Retinal pigment epithelial cell (primary cell): Measurements from ENCODE around the gene NLRP1.

ENCODE experiments used
- DNase-seq: peaks from one replicate; pipeline ENCODE4 v3.0.0-alpha.2; 2010; ENCODE audit warnings: low read depth
- H3K4me3 ChIP-seq: 2 replicates; pipeline ENCODE4 v1.5.1; 2011; ENCODE audit warnings: mild to moderate bottlenecking, low read length, control low read depth, moderate library complexity
- TF ChIP-seq, protein P1 (sequence below): conservative IDR thresholded peaks from 2 replicates; pipeline ENCODE4 v1.5.1; 2011; ENCODE audit warnings: low read depth, low read length, control low read depth, inconsistent platforms

NLRP1 gene

DNA sequence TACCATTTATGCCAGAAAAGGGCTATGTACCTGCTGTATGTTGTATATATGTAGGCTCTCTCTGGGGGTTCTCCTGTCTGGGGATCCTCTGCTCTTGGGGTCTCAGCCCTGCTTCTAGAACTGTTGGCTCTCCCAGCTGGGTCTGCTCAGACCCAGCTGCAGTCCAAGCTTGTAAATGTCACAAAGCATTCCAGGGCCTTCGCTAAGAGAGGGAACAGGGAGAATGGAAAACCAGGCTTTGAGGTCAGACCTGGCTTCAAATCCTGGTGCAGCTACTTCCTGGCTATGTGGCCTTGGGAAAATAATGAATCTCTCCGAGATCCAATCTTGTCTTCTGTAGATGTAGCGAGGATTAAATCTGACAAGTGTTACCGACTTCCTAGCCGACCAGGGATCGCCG is 44.0 kb downstream of the NLRP1 start:
- TF ChIP-seq, protein P1, sequence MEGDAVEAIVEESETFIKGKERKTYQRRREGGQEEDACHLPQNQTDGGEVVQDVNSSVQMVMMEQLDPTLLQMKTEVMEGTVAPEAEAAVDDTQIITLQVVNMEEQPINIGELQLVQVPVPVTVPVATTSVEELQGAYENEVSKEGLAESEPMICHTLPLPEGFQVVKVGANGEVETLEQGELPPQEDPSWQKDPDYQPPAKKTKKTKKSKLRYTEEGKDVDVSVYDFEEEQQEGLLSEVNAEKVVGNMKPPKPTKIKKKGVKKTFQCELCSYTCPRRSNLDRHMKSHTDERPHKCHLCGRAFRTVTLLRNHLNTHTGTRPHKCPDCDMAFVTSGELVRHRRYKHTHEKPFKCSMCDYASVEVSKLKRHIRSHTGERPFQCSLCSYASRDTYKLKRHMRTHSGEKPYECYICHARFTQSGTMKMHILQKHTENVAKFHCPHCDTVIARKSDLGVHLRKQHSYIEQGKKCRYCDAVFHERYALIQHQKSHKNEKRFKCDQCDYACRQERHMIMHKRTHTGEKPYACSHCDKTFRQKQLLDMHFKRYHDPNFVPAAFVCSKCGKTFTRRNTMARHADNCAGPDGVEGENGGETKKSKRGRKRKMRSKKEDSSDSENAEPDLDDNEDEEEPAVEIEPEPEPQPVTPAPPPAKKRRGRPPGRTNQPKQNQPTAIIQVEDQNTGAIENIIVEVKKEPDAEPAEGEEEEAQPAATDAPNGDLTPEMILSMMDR: no peak
- no peak for DNase-seq
- H3K4me3 ChIP-seq: no peak overlapping the region

- no peak for DNase-seq
- TF ChIP-seq, protein P1: no peak
- no peak overlapping the region for H3K4me3 ChIP-seq
Measured at GRCh38 chr17:5539286-5539685, 45.0 kb downstream of the NLRP1 start.

DNA sequence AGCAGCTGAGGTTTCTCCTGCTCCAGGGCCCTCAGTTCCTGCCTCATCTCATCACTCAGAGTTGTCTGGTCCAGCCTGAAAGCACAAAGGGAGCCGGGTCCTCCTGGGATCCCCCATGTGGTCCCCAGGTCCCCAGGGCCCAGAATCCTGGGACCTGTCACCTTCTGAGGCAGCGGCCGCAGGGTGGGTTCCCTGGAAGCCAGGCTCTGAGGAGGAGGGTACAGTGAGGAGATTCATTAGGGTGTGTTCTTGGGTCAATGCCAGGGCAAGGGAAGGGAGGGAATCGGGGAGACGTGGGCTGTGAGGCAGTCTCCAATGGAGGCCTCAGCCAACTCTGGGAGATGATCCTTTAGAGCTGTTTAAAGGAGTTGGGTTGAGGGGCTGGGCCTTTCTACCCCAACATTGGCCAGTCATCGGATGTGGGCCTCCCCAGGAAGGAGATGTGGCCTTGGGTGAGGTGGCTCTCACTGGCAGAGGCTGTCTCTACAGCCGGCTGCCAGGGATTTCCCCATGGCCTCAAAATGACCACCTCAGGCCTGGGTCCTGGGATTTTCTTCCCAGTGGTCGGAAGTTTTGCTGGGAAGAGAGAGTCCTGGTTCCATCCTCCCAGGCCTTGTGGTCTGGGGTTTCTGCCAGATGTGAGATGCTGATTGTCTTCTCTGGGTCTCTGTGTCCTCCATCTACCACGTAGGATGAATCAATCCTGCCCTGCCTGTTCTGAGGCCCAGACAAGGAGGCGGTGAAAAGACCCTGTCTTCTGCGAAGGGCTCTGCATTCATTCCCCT is 47.3 kb downstream of the NLRP1 start:
- TF ChIP-seq, protein P1: no peak
- DNase-seq: no peak
- H3K4me3 ChIP-seq: no peak overlapping the region

- no peak overlapping the region for H3K4me3 ChIP-seq
- TF ChIP-seq, protein P1: no peak
- DNase-seq: no peak
Measured at GRCh38 chr17:5535436-5535835, 48.9 kb downstream of the NLRP1 start.

GRCh38 chr17:5533486-5534315 is 50.6 kb downstream of the NLRP1 start:
- DNase-seq: no peak
- H3K4me3 ChIP-seq: no peak overlapping the region
- TF ChIP-seq, protein P1: no peak

DNA sequence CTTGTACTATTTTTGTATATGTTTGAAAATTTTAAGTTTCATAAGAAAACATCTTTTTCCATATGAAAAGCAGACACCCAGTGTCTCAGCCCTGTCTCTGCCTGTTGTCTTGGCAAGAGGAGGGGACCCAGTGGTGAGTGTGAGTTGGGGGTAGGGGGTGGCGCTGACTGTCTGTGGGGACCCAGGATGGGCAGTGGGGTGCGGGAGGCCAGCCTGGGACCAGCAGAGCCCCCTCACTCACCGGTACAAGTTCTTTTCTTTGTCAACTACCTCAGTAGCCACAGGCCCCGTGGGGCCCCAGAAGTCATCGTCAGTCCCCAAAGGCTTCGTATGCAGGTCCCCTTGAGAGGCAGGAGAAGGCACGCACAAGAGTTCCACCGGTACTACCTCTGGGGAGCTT is 51.7 kb downstream of the NLRP1 start:
- no peak overlapping the region for H3K4me3 ChIP-seq
- TF ChIP-seq, protein P1: no peak
- no peak for DNase-seq

DNA sequence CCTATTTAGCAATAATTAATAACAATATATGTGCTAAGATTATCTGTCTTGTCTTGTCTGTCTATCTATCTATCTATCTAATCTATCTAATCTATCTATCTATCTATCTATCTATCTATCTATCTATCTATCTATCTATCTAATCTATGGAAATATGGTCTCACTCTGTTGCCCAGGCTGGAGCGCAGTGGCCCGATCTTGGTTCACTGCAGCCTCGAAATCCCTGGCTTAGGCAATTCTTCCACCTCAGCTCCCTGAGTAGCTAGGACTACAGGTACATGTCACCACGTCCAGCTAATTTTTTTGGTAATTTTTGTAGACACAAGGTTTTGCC is 53.3 kb downstream of the NLRP1 start:
- no peak for DNase-seq
- no peak overlapping the region for H3K4me3 ChIP-seq
- TF ChIP-seq, protein P1: no peak
